Fibroblast of skin of left quadriceps (primary cell): Measurements from ENCODE around the gene CD72.
"Not testable (repeated sequence)": the region's sequence is repeated elsewhere in the genome, so short reads cannot be mapped to it uniquely, and the experiment has no call there.

Source experiments
- DNase-seq, 2 experiments: peaks; one replicate each; pipeline ENCODE4 v3.0.0-alpha.2; 2013; ENCODE audit warnings: low read depth in 2 of 2

CD72 gene

GRCh38 chr9:35593581-35593980 is 24.6 kb downstream of the CD72 start:
- DNase-seq: no peak

GRCh38 chr9:35588506-35588905 is 29.7 kb downstream of the CD72 start:
- DNase-seq: not testable (repeated sequence)

GRCh38 chr9:35584681-35585080 is 33.5 kb downstream of the CD72 start:
- DNase-seq: not testable (repeated sequence)

- DNase-seq: not testable (repeated sequence)
Observed at GRCh38 chr9:35583521-35583920, 34.7 kb downstream of the CD72 start.

- DNase-seq: not testable (repeated sequence)
Observed at GRCh38 chr9:35579659-35580227, 38.5 kb downstream of the CD72 start.

GRCh38 chr9:35579130-35579529 is 39.1 kb downstream of the CD72 start:
- DNase-seq: no peak

- DNase-seq: no peak
Observed at GRCh38 chr9:35577486-35577885, 40.7 kb downstream of the CD72 start.

- no peak for DNase-seq
Observed at GRCh38 chr9:35575478-35575877, 42.7 kb downstream of the CD72 start.

GRCh38 chr9:35574578-35575122 is 43.6 kb downstream of the CD72 start:
- no peak for DNase-seq

GRCh38 chr9:35570709-35571504 is 47.3 kb downstream of the CD72 start:
- DNase-seq: no peak

GRCh38 chr9:35569206-35569605 is 49.0 kb downstream of the CD72 start:
- DNase-seq: no peak

- no peak for DNase-seq
Observed at GRCh38 chr9:35568196-35568595, 50.0 kb downstream of the CD72 start.

- DNase-seq: no peak
Observed at GRCh38 chr9:35566417-35566816, 51.8 kb downstream of the CD72 start.

GRCh38 chr9:35564658-35565061 is 53.6 kb downstream of the CD72 start:
- DNase-seq: no peak

GRCh38 chr9:35563791-35564197 is 54.4 kb downstream of the CD72 start:
- no peak for DNase-seq

- no peak for DNase-seq
Observed at GRCh38 chr9:35562895-35563780, 55.1 kb downstream of the CD72 start.

- no peak for DNase-seq
Observed at GRCh38 chr9:35561468-35562261, 56.5 kb downstream of the CD72 start.

- DNase-seq: no peak
Observed at GRCh38 chr9:35560625-35561337, 57.4 kb downstream of the CD72 start.
